ENCODE measurements around the gene AFP. TPM values are rescaled to one million over a fixed set of nuclear protein-coding genes. Genes with fewer than 3 reads are reported as not detected.

Gene AFP
- total and polyA plus RNA-seq, 2 donors (not counting 1 experiment from before 2014, with no cell fraction given), result not detected

- no peak overlapping the region for H3K27ac Mint-ChIP-seq
- ATAC-seq (ENCODE audit: low read depth), result no peak
- TF ChIP-seq, protein P1, sequence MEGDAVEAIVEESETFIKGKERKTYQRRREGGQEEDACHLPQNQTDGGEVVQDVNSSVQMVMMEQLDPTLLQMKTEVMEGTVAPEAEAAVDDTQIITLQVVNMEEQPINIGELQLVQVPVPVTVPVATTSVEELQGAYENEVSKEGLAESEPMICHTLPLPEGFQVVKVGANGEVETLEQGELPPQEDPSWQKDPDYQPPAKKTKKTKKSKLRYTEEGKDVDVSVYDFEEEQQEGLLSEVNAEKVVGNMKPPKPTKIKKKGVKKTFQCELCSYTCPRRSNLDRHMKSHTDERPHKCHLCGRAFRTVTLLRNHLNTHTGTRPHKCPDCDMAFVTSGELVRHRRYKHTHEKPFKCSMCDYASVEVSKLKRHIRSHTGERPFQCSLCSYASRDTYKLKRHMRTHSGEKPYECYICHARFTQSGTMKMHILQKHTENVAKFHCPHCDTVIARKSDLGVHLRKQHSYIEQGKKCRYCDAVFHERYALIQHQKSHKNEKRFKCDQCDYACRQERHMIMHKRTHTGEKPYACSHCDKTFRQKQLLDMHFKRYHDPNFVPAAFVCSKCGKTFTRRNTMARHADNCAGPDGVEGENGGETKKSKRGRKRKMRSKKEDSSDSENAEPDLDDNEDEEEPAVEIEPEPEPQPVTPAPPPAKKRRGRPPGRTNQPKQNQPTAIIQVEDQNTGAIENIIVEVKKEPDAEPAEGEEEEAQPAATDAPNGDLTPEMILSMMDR (IDR thresholded peaks at IDR 0.05), result no peak
- no peak for TF ChIP-seq EZH2 (IDR thresholded peaks at IDR 0.05; ENCODE audit: borderline replicate concordance, insufficient read depth, low read depth, low read length, poor library complexity, severe bottlenecking)
- H2AFZ ChIP-seq (ENCODE audit: insufficient read depth, low read depth, low read length, poor library complexity, severe bottlenecking), result no peak overlapping the region
- peaks cover 16% of the 10 kb centered on the region for H3K27me3 Mint-ChIP-seq
- no peaks in the 10 kb centered on the region for H3K4me1 Mint-ChIP-seq
- peaks cover 0 to 4% (median 1%) of the 10 kb centered on the region in 4 experiments for H3K27me3 ChIP-seq (replicated peaks in 1 of 4; ENCODE audit: control extremely low read depth in 1 of 4, control insufficient read depth in 3 of 4, insufficient read depth in 4 of 4, low read length in 3 of 4)
- H3K9me3 Mint-ChIP-seq (ENCODE audit: insufficient read depth), result no peaks in the 10 kb centered on the region
- H4K20me1 ChIP-seq (ENCODE audit: control insufficient read depth, insufficient read depth, low read length, poor library complexity, severe bottlenecking), result no peaks in the 10 kb centered on the region
- no peak overlapping the region for H3K4me2 ChIP-seq (replicated peaks; ENCODE audit: low read depth, low read length, poor library complexity, severe bottlenecking)
- H3K27ac ChIP-seq (ENCODE audit: low read length in 2 of 2), result no peak overlapping the region
- H3K36me3 ChIP-seq (replicated peaks in 1 of 2; ENCODE audit: control extremely low read depth in 1 of 2, control insufficient read depth in 1 of 2, extremely low read depth in 1 of 2, insufficient read depth in 2 of 2, low read length in 1 of 2), result no peaks in the 10 kb centered on the region
- H3K9ac ChIP-seq (ENCODE audit: low read length), result no peak overlapping the region
- no peak overlapping the region for H3K4me3 ChIP-seq (ENCODE audit: control extremely low read depth in 1 of 5, extremely low read depth in 1 of 5, insufficient read depth in 1 of 5, low read depth in 2 of 5, low read length in 4 of 5)
- H3K9me3 ChIP-seq (ENCODE audit: control extremely low read depth in 1 of 3, control insufficient read depth in 2 of 3, insufficient read depth in 1 of 3, low read length in 2 of 3), result no peaks in the 10 kb centered on the region
- H3K4me3 Mint-ChIP-seq, result no peak overlapping the region
- H3K4me1 ChIP-seq (ENCODE audit: control insufficient read depth in 2 of 2, insufficient read depth in 2 of 2, low read length in 2 of 2), result no peaks in the 10 kb centered on the region
- H3K79me2 ChIP-seq (ENCODE audit: control insufficient read depth, insufficient read depth, low read length), result no peaks in the 10 kb centered on the region
- ChIA-PET POLR2A (no interaction called here), CTCF (no interaction called here)
- intact Hi-C loops (cut with micrococcal nuclease), result no loop called here
- no peak for DNase-seq
These were observed 1.5 kb downstream of the AFP start for GRCh38 chr4:73437558-73437956.

DNA sequence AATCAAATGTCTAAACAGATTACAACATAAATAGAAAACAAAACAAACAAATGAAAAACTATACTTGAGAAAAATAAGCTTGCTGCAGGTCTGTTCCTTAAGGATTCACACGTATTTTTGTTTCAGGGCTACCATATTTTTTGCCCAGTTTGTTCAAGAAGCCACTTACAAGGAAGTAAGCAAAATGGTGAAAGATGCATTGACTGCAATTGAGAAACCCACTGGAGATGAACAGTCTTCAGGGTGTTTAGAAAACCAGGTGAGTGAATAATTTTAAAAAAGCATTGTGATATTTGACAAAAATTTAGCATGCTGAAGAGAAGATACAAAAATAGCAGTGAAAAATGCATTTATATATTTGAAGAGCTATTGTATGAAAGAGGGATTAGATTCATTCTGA is 2.0 kb downstream of the AFP start:
- intact Hi-C loops (cut with micrococcal nuclease), result no loop called here
- H3K4me3 Mint-ChIP-seq, result no peak overlapping the region
- no peaks in the 10 kb centered on the region for H3K4me1 ChIP-seq (ENCODE audit: control insufficient read depth in 2 of 2, insufficient read depth in 2 of 2, low read length in 2 of 2)
- H3K79me2 ChIP-seq (ENCODE audit: control insufficient read depth, insufficient read depth, low read length), result no peaks in the 10 kb centered on the region
- H4K20me1 ChIP-seq (ENCODE audit: control insufficient read depth, insufficient read depth, low read length, poor library complexity, severe bottlenecking), result no peaks in the 10 kb centered on the region
- no peak overlapping the region for H3K4me2 ChIP-seq (replicated peaks; ENCODE audit: low read depth, low read length, poor library complexity, severe bottlenecking)
- ATAC-seq (ENCODE audit: low read depth) (no peak), DNase-seq (no peak)
- H2AFZ ChIP-seq (ENCODE audit: insufficient read depth, low read depth, low read length, poor library complexity, severe bottlenecking), result no peak overlapping the region
- H3K9ac ChIP-seq (ENCODE audit: low read length), result no peak overlapping the region
- H3K4me1 Mint-ChIP-seq, result no peaks in the 10 kb centered on the region
- WGBS (ENCODE audit: insufficient coverage), result no CpG with 5 or more reads among the region's 1 CpG
- H3K4me3 ChIP-seq (ENCODE audit: control extremely low read depth in 1 of 5, extremely low read depth in 1 of 5, insufficient read depth in 1 of 5, low read depth in 2 of 5, low read length in 4 of 5), result no peak overlapping the region
- H3K36me3 ChIP-seq (replicated peaks in 1 of 2; ENCODE audit: control extremely low read depth in 1 of 2, control insufficient read depth in 1 of 2, extremely low read depth in 1 of 2, insufficient read depth in 2 of 2, low read length in 1 of 2), result no peaks in the 10 kb centered on the region
- H3K27ac Mint-ChIP-seq, result no peak overlapping the region
- no peaks in the 10 kb centered on the region for H3K9me3 ChIP-seq (ENCODE audit: control extremely low read depth in 1 of 3, control insufficient read depth in 2 of 3, insufficient read depth in 1 of 3, low read length in 2 of 3)
- peaks cover 0 to 4% (median 1%) of the 10 kb centered on the region in 4 experiments for H3K27me3 ChIP-seq (replicated peaks in 1 of 4; ENCODE audit: control extremely low read depth in 1 of 4, control insufficient read depth in 3 of 4, insufficient read depth in 4 of 4, low read length in 3 of 4)
- POLR2A ChIA-PET, result no interaction called here
- CTCF ChIA-PET, result interaction anchor here (1.0 kb wide), 1 partner anchor 8 kb away, joined by 4 read pairs; no protein-coding TSS in a partner anchor
- TF ChIP-seq EZH2 (IDR thresholded peaks at IDR 0.05; ENCODE audit: borderline replicate concordance, insufficient read depth, low read depth, low read length, poor library complexity, severe bottlenecking), result no peak
- TF ChIP-seq, protein P1 (IDR thresholded peaks at IDR 0.05), result no peak
- H3K27ac ChIP-seq (ENCODE audit: low read length in 2 of 2), result no peak overlapping the region
- H3K9me3 Mint-ChIP-seq (ENCODE audit: insufficient read depth), result no peaks in the 10 kb centered on the region
- H3K27me3 Mint-ChIP-seq, result peaks cover 16% of the 10 kb centered on the region
